Measurements from ENCODE around the gene CHD6. TPM values are rescaled to one million over a fixed set of nuclear protein-coding genes. Genes with fewer than 3 reads are reported as not detected.

CHD6 gene
- total RNA-seq, 1 experiment from 2014 or later: 25.3 TPM

GRCh38 chr20:41645372-41645771 is 27.2 kb upstream of the CHD6 start:
- Histone ChIP-seq H3K79me2 (ENCODE audit: low read length) (no peaks in the 10 kb centered on the region), H3K4me2 (ENCODE audit: low read depth, low read length, poor library complexity, severe bottlenecking) (no peak overlapping the region), H4K20me1 (ENCODE audit: insufficient read depth, low read depth, low read length) (no peaks in the 10 kb centered on the region), H3K27ac (ENCODE audit: low read length) (no peak overlapping the region), H3K4me3 (ENCODE audit: low read length) (no peak overlapping the region), H3K27me3 (ENCODE audit: low read length) (no peaks in the 10 kb centered on the region), H3K9me2 (replicated peaks; ENCODE audit: insufficient read depth, low read length) (no peaks in the 10 kb centered on the region), H3K9ac (ENCODE audit: low read length) (no peak overlapping the region), H3K9me3 (ENCODE audit: low read length) (no peaks in the 10 kb centered on the region), H3K36me3 (ENCODE audit: insufficient read depth, low read length) (no peaks in the 10 kb centered on the region), H2AFZ (ENCODE audit: low read length) (no peak overlapping the region), H3K4me1 (ENCODE audit: low read length) (peaks cover 12% of the 10 kb centered on the region)
- no peak for DNase-seq

GRCh38 chr20:41643504-41643938 is 25.3 kb upstream of the CHD6 start:
- Histone ChIP-seq H3K4me1 (ENCODE audit: low read length) (peaks cover 6% of the 10 kb centered on the region; the same call in 1 of the 2 replicates), H3K27me3 (ENCODE audit: low read length) (no peaks in the 10 kb centered on the region), H3K4me3 (ENCODE audit: low read length) (no peak overlapping the region), H4K20me1 (ENCODE audit: insufficient read depth, low read depth, low read length) (no peaks in the 10 kb centered on the region), H3K9me3 (ENCODE audit: low read length) (no peaks in the 10 kb centered on the region), H3K9me2 (replicated peaks; ENCODE audit: insufficient read depth, low read length) (no peaks in the 10 kb centered on the region), H3K27ac (ENCODE audit: low read length) (no peak overlapping the region), H2AFZ (ENCODE audit: low read length) (no peak overlapping the region), H3K9ac (ENCODE audit: low read length) (no peak overlapping the region), H3K36me3 (ENCODE audit: insufficient read depth, low read length) (no peaks in the 10 kb centered on the region), H3K79me2 (ENCODE audit: low read length) (no peaks in the 10 kb centered on the region), H3K4me2 (ENCODE audit: low read depth, low read length, poor library complexity, severe bottlenecking) (no peak overlapping the region)
- no peak for DNase-seq

GRCh38 chr20:41639630-41640029 is 21.5 kb upstream of the CHD6 start:
- Histone ChIP-seq H3K4me1 (ENCODE audit: low read length) (peaks cover 3% of the 10 kb centered on the region; the same call in 1 of the 2 replicates), H3K9ac (ENCODE audit: low read length) (no peak overlapping the region), H3K27ac (ENCODE audit: low read length) (no peak overlapping the region), H3K36me3 (ENCODE audit: insufficient read depth, low read length) (no peaks in the 10 kb centered on the region), H3K27me3 (ENCODE audit: low read length) (no peaks in the 10 kb centered on the region), H3K4me3 (ENCODE audit: low read length) (no peak overlapping the region), H4K20me1 (ENCODE audit: insufficient read depth, low read depth, low read length) (no peaks in the 10 kb centered on the region), H3K9me3 (ENCODE audit: low read length) (no peaks in the 10 kb centered on the region), H2AFZ (ENCODE audit: low read length) (no peak overlapping the region), H3K9me2 (replicated peaks; ENCODE audit: insufficient read depth, low read length) (no peaks in the 10 kb centered on the region), H3K4me2 (ENCODE audit: low read depth, low read length, poor library complexity, severe bottlenecking) (no peak overlapping the region), H3K79me2 (ENCODE audit: low read length) (no peaks in the 10 kb centered on the region)
- DNase-seq: no peak

GRCh38 chr20:41638456-41638855 is 20.3 kb upstream of the CHD6 start:
- no peak overlapping the region for H3K9ac ChIP-seq (ENCODE audit: low read length)
- H3K27ac ChIP-seq (ENCODE audit: low read length): no peak overlapping the region
- H3K9me3 ChIP-seq (ENCODE audit: low read length): no peaks in the 10 kb centered on the region
- no peaks in the 10 kb centered on the region for H3K27me3 ChIP-seq (ENCODE audit: low read length)
- no peaks in the 10 kb centered on the region for H3K79me2 ChIP-seq (ENCODE audit: low read length)
- no peaks in the 10 kb centered on the region for H3K36me3 ChIP-seq (ENCODE audit: insufficient read depth, low read length)
- no peaks in the 10 kb centered on the region for H4K20me1 ChIP-seq (ENCODE audit: insufficient read depth, low read depth, low read length)
- H2AFZ ChIP-seq (ENCODE audit: low read length): no peak overlapping the region
- peaks cover 1% of the 10 kb centered on the region; the same call in 1 of the 2 replicates for H3K4me1 ChIP-seq (ENCODE audit: low read length)
- no peak for DNase-seq
- no peak overlapping the region for H3K4me3 ChIP-seq (ENCODE audit: low read length)
- H3K9me2 ChIP-seq (replicated peaks; ENCODE audit: insufficient read depth, low read length): no peaks in the 10 kb centered on the region
- H3K4me2 ChIP-seq (ENCODE audit: low read depth, low read length, poor library complexity, severe bottlenecking): no peak overlapping the region

- peaks cover 6% of the 10 kb centered on the region for H3K4me1 ChIP-seq (ENCODE audit: low read length)
- H3K79me2 ChIP-seq (ENCODE audit: low read length): no peaks in the 10 kb centered on the region
- H3K27ac ChIP-seq (ENCODE audit: low read length): no peak overlapping the region
- no peak for DNase-seq
- H3K9me3 ChIP-seq (ENCODE audit: low read length): no peaks in the 10 kb centered on the region
- H3K36me3 ChIP-seq (ENCODE audit: insufficient read depth, low read length): no peaks in the 10 kb centered on the region
- no peaks in the 10 kb centered on the region for H3K9me2 ChIP-seq (replicated peaks; ENCODE audit: insufficient read depth, low read length)
- no peak overlapping the region for H3K9ac ChIP-seq (ENCODE audit: low read length)
- no peak overlapping the region for H3K4me3 ChIP-seq (ENCODE audit: low read length)
- H3K27me3 ChIP-seq (ENCODE audit: low read length): no peaks in the 10 kb centered on the region
- H2AFZ ChIP-seq (ENCODE audit: low read length): no peak overlapping the region
- H4K20me1 ChIP-seq (ENCODE audit: insufficient read depth, low read depth, low read length): no peaks in the 10 kb centered on the region
- H3K4me2 ChIP-seq (ENCODE audit: low read depth, low read length, poor library complexity, severe bottlenecking): no peak overlapping the region
Measured at GRCh38 chr20:41635158-41635557, 17.0 kb upstream of the CHD6 start.

GRCh38 chr20:41632896-41633295 is 14.7 kb upstream of the CHD6 start:
- peaks cover 10% of the 10 kb centered on the region for H3K4me1 ChIP-seq (ENCODE audit: low read length)
- no peak overlapping the region for H3K27ac ChIP-seq (ENCODE audit: low read length)
- no peaks in the 10 kb centered on the region for H3K36me3 ChIP-seq (ENCODE audit: insufficient read depth, low read length)
- no peaks in the 10 kb centered on the region for H3K79me2 ChIP-seq (ENCODE audit: low read length)
- no peaks in the 10 kb centered on the region for H3K9me3 ChIP-seq (ENCODE audit: low read length)
- H3K4me3 ChIP-seq (ENCODE audit: low read length): no peak overlapping the region
- no peaks in the 10 kb centered on the region for H3K27me3 ChIP-seq (ENCODE audit: low read length)
- no peak overlapping the region for H3K4me2 ChIP-seq (ENCODE audit: low read depth, low read length, poor library complexity, severe bottlenecking)
- no peak overlapping the region for H3K9ac ChIP-seq (ENCODE audit: low read length)
- H2AFZ ChIP-seq (ENCODE audit: low read length): no peak overlapping the region
- no peaks in the 10 kb centered on the region for H4K20me1 ChIP-seq (ENCODE audit: insufficient read depth, low read depth, low read length)
- no peaks in the 10 kb centered on the region for H3K9me2 ChIP-seq (replicated peaks; ENCODE audit: insufficient read depth, low read length)
- peak; percentile 56 for DNase-seq

GRCh38 chr20:41631826-41632225 is 13.6 kb upstream of the CHD6 start:
- no peaks in the 10 kb centered on the region for H3K9me2 ChIP-seq (replicated peaks; ENCODE audit: insufficient read depth, low read length)
- no peaks in the 10 kb centered on the region for H4K20me1 ChIP-seq (ENCODE audit: insufficient read depth, low read depth, low read length)
- no peaks in the 10 kb centered on the region for H3K9me3 ChIP-seq (ENCODE audit: low read length)
- H3K27me3 ChIP-seq (ENCODE audit: low read length): no peaks in the 10 kb centered on the region
- H3K36me3 ChIP-seq (ENCODE audit: insufficient read depth, low read length): no peaks in the 10 kb centered on the region
- H3K4me2 ChIP-seq (ENCODE audit: low read depth, low read length, poor library complexity, severe bottlenecking): no peak overlapping the region
- no peak overlapping the region for H3K4me3 ChIP-seq (ENCODE audit: low read length)
- H2AFZ ChIP-seq (ENCODE audit: low read length): no peak overlapping the region
- no peak overlapping the region for H3K27ac ChIP-seq (ENCODE audit: low read length)
- no peaks in the 10 kb centered on the region for H3K79me2 ChIP-seq (ENCODE audit: low read length)
- peaks cover 13% of the 10 kb centered on the region for H3K4me1 ChIP-seq (ENCODE audit: low read length)
- no peak overlapping the region for H3K9ac ChIP-seq (ENCODE audit: low read length)
- peak; percentile 49 for DNase-seq

GRCh38 chr20:41630846-41631245 is 12.7 kb upstream of the CHD6 start:
- Histone ChIP-seq H3K9me2 (replicated peaks; ENCODE audit: insufficient read depth, low read length) (no peaks in the 10 kb centered on the region), H3K36me3 (ENCODE audit: insufficient read depth, low read length) (no peaks in the 10 kb centered on the region), H3K4me1 (ENCODE audit: low read length) (peaks cover 13% of the 10 kb centered on the region), H3K27ac (ENCODE audit: low read length) (no peak overlapping the region), H3K4me2 (ENCODE audit: low read depth, low read length, poor library complexity, severe bottlenecking) (no peak overlapping the region), H3K9me3 (ENCODE audit: low read length) (no peaks in the 10 kb centered on the region), H3K27me3 (ENCODE audit: low read length) (no peaks in the 10 kb centered on the region), H4K20me1 (ENCODE audit: insufficient read depth, low read depth, low read length) (no peaks in the 10 kb centered on the region), H3K4me3 (ENCODE audit: low read length) (no peak overlapping the region), H3K9ac (ENCODE audit: low read length) (no peak overlapping the region), H2AFZ (ENCODE audit: low read length) (no peak overlapping the region), H3K79me2 (ENCODE audit: low read length) (no peaks in the 10 kb centered on the region)
- DNase-seq: no peak

All from Karpas-422 (cell line).